GM18505 (cell line): ENCODE measurements around the gene ADAP1.

Experiments
- ATAC-seq: cut with Tn5 transposase; IDR thresholded peaks from one replicate; pipeline ENCODE4 v1.9.1; 2021; ENCODE audit not compliant: unreplicated experiment
- POLR2A ChIP-seq: IDR thresholded peaks from 4 replicates; pipeline ENCODE4 v1.6.1; 2011; ENCODE audit warnings: borderline replicate concordance; ENCODE audit not compliant: insufficient read depth, insufficient read length; ENCODE audit errors: extremely low read depth

ADAP1 gene

DNA sequence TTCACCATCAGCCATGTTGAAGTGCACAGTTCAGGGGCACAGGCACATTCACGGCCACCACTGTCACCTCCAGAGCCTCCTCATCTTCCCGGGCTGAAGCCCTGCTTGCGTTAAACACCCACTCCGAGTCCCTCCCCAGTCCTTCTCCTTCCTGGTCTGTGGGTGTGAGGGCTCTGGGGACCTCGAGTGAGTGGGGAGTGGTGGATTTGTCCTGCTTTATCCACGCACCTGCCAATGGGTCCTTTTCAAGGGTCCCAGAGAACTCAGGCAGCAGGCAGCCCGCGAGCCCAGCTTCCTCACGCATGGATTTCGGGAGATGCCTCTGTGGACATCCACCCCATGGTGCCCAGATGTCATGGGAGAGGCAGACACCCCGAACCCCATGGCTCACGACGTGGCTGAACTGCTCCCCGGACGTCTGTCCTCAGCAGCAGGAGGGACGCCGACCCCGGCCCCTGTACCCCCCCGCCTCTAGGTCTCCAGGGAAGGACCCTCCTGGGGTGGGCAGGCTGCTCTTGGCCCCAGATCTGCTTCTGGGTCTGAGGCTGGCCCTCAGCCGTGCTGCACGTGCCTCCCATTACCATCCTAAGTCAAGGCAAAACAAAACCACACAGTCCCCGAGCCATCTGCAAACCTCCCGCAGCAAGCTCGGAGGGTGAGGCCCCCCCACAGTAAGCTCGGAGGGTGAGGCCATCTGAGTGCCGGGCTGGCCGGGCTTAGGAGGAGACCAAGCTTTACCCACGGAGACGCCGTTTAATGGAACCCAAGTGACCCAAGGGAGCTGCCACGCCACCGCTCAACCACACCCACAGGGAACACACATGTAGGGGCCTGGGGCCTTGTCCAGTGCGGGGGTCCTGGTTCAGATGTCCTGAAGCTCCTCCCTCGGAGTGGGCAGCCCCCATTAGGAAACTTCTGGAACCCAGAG is 37.5 kb upstream of the ADAP1 start:
- no peak for ATAC-seq
- TF ChIP-seq POLR2A = no peak

DNA sequence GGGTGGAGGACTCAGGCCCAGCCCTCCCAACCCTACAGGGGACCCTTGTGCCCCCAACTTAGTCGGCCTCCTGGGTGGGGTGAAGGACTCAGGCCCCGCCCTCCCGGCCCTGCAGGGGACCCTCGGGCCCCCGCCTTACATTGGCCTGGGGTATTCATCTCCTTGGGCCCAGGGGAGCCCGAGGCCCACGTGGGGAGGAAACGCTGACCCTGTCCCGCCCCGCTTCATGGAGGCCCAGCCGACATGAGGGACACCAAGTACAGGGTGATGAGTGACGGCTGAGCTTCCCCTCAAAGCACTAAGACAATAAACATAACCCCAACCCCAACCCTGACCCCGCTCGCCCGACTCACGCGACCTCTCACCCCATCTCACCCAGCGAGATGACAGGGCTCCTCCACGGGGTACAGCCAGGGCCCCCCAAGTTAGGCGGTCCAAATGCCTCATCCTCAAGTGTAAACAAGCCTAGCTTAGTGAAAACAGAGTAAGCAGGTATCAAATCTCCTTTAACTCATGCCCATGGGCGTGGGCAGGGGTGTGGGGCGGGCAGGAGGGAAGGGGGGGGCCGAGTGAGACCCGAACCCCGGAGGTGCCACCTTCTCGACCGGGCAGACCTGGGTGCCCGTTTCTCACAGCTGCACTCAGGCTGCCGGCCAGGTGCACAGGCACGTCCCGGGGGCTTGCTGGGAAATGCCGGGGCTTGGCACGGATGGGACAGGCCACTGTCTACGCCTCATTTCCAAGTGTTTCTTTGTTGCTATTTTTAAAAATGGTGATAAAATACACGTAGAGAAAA is 36.7 kb upstream of the ADAP1 start:
- no peak for TF ChIP-seq POLR2A
- ATAC-seq = no peak

DNA sequence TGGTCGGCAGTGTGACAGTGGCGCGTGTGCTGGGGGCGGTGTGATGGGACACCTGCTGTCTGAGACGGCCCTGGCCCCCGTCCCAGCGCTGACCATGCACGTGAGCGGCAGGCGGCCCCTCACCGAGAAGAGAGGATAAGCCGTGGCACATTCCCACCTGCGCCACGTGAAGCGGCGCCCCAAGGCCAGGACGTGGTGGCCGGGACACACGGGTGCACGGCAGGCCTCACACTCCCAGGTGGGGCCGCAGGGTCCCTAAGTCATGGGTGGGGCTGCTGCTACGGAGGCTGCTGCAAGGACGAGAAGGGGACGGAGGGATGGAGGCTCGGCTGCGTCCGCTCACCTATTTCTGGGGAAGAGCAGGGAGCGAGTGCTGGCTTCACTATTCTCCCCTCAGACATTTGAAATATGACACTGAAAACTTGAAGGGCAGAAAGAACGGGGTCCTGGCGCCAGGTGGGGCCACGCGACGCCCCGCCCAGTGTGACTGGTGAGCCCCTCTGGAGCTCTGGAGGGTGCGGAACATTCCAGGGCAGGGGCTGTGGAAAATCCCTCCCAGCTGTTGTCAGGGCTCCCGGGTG is 36.0 kb upstream of the ADAP1 start:
- no peak for TF ChIP-seq POLR2A
- no peak for ATAC-seq

DNA sequence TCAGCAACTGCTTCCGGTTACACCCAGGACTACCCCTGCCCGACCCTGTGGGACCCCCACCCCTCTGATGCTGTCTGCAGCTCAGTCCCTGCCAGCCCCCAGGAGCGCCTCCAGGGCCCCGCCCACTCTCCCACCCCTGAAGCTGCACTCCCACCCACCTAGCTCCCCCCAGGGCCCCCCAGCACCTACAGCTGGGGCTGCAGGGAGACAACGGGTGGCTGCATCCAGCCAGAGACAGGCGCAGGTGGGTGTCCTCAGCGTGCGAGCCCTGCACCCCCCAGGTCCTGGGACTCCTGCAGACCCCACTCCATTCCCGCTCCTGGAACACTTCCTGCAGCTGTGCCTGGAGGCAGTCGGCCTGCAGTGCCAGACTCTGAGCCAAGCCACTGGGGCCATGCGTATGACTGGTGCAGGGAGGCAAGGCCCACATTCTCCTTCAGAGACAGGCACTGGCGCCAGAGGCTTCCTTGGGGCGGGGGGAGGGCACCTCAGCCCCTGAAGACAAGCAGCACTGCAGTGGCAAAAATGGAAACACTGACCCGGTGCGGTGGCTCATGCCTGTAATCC is 34.6 kb upstream of the ADAP1 start:
- no peak for TF ChIP-seq POLR2A
- no peak for ATAC-seq

DNA sequence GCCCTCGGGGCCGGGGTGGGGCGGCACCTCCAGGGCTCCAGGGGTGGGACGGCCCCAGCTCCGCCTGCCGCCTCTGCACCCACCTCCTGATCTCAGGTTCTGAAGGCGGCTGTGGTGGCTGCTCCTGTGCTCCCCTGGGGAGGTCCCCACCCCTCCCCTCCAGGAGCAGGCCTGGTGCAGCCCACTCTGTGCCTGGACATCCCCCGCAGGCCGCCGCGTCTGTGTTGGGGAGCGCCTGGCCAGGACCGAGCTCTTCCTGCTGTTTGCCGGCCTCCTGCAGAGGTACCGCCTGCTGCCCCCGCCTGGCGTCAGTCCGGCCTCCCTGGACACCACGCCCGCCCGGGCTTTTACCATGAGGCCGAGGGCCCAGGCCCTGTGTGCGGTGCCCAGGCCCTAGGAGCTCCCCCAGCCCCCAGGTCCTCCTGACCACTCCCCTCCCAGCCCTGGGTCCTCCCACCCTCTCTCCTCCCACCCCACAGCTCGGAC is 34.0 kb upstream of the ADAP1 start:
- no peak for TF ChIP-seq POLR2A
- ATAC-seq = no peak

DNA sequence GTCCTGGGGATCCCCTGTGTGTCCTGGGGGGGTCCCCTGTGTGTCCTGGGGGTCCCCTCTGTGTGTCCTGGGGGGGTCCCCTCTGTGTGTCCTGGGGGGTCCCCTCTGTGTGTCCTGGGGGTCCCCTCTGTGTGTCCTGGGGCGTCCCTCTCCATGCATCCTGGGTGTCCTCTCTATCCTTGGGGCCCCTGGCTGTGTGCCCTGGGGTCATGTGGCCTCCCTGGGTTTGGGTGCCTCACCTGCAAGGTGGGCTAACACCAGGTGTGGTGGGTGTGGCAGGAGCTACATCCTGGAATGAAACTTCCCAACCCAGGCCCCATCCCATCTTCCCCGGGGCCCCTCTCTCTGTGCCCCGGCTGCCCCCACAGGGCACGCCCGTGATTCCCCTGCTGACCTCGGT is 33.4 kb upstream of the ADAP1 start:
- ATAC-seq = no peak
- no peak for TF ChIP-seq POLR2A

DNA sequence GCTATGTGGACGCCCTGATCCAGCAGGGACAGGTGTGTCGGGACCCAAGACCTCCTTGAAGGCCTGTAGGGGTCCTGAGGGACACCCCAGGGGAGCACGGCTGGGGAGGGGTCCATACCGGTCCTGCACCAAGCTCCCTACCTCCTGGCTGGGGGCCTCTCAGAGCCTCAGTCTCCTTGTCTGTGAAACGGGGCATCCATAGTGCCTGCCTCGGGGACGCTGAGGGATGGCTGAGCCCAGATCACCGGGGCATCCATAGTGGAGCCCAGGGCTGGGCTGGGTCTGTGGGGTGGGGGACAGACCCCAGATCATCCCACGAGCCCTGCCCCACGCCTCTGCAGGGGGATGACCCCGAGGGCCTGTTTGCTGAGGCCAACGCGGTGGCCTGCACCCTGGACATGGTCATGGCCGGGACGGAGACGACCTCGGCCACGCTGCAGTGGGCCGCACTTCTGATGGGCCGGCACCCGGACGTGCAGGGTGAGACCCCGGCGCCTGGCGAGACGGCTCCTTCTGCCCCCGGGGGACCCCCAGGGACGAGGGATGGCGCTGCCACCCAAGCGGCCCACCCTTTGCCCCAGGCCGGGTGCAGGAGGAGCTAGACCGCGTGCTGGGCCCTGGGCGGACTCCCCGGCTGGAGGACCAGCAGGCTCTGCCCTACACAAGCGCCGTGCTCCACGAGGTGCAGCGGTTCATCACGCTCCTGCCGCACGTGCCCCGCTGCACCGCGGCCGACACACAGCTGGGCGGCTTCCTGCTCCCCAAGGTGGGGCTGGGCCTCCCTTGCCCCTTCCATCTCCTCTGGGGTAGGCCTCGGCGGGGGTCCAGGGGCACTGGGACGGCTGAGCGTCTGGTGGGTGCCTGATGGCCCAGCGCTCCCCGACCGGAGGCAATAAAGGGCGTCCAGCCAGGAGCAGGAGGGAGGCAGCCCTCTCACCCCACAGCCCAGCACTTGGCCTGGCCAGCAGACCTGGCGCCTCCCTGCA is 32.6 kb upstream of the ADAP1 start:
- ATAC-seq = no peak
- TF ChIP-seq POLR2A = no peak

DNA sequence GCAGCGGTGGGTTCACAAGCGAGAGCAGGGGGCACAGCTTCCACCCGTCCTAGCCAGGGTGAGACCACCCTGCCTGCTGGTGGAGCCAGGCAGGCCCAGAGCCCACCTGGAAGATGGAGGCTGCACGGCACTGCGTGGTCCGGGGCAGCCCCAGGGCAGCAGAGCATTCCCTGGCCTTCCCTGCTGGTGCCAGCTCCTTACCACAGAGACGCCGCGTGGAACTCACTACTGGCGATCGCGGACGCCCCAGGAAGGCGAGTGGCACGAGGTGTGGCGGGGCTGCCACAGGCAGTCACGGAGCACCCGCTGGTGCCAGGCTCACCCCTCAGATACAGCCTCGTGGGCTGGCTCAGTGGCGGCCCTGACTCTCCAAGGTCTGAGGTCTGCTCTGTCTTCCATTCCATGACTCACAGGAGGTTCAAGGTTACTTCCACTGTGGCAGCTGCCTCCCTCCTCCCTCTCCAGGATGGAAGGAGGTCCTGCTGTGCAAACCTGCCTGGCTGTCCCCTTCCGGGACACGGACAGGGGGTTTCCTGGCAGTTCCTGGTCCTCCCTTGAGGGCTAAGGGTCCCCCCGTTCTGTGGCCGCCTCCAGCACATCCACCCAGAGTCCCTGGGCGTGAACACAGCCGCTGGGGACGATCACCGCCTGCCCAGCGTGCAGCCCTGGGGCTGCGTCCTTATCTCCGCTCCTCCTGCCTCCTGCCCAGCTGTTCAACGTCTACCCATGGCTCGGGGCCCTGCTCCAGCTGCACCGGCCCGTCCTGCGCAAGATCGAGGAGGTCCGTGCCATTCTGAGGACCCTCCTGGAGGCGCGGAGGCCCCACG is 31.6 kb upstream of the ADAP1 start:
- no peak for ATAC-seq
- no peak for TF ChIP-seq POLR2A

DNA sequence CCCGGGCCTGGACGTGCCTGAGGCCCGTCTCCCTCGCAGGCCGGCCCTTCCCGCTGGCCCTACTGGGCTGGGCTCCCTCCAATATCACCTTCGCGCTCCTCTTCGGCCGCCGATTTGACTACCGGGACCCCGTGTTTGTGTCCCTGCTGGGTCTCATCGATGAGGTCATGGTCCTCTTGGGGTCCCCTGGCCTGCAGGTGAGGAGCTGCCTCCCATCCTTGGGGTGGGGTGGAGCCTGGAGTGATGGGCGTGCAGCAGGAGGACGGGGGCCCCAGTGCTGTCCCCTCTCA is 30.6 kb upstream of the ADAP1 start:
- no peak for TF ChIP-seq POLR2A
- ATAC-seq = no peak

DNA sequence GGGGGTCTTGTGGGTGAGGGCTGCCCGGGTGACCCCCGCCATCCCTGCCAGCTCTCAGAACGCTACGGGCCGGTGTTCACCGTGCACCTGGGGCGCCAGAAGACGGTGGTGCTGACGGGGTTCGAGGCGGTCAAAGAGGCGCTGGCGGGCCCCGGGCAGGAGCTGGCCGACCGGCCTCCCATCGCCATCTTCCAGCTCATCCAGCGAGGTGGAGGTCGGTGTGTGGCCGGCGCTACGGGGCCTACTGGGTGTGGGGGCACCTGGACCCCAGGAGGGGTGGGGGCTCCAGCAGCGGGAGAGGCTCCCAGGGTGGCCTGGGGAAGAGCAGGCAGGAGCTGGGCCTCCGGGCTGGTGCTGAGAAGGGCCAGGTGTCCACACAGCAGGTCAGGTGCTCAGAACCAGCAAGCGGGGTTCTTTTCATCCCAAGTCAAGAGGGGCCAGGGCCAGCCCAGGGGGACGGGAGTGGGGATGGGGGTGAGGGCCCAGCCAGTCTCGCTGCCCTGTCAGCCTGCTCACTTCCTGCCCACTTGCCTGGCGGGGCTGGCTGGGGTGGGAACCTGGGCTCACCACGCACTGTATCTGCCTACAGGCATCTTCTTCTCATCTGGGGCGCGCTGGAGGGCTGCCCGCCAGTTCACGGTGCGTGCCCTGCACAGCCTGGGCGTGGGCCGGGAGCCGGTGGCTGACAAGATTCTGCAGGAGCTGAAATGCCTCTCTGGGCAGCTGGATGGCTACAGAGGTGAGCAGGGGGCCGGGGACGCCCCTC is 30.1 kb upstream of the ADAP1 start:
- TF ChIP-seq POLR2A = no peak
- ATAC-seq = no peak

DNA sequence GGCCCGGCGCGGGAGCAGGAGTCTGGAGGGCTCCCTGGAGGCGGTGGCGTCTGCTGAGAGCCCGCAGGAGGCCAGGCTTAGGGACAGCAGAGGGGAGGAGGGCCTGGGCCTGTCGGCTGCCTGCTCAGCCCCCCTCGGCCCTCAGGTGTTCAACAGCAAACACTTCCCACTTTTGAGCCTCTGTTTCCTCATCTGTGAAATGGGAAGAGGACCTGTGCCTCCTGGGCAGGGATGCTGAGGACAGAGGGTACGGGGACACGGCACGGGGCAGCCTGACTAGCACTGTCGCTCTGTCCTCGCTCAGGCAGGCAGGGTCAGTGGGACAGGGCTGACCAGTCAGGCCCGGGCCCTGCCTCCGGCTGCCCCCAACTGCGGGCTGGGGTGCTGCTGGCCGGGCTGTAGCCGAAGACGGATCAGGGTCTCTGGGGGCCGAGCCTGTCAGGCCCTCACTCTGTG is 29.2 kb upstream of the ADAP1 start:
- TF ChIP-seq POLR2A = no peak
- ATAC-seq = no peak

DNA sequence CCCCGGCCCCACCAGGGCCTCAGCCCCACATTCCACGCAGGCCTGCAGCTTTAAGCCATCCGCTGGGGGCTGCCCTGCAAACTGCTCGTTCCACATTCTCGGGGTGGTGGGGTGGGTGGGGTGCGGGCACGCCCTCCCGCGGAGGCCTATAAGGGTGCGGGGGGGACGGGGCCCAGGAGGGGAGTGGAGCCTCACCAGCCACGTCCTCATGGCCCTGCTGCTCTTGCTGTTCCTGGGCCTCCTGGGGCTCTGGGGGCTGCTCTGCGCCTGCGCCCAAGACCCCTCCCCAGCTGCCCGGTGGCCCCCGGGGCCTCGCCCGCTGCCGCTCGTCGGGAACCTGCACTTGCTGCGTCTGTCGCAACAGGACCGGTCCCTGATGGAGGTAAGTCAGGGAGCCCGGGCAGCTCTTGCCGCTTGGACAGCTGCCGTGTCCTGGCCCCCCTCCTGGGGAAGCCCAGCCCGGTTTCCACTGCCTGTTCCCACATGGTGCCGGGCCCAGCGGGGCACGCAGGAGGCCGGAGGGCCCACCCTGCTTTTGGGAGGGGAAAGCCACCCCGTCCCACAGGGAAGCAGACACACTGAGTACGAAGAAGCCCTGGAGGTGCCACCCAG is 28.6 kb upstream of the ADAP1 start, which contains the start of gene CYP2W1:
Gene CYP2W1, plus strand, starts transcription at position 178 of the 612 bp plus-strand sequence. Its CDS starts 31 bp downstream, at position 209.
- ATAC-seq = no peak
- no peak for TF ChIP-seq POLR2A
